Sigmoid colon (tissue), 4 donors: ENCODE results near the gene PRRT1B.

Experiments used
- CTCF ChIP-seq, 4 experiments: fragments of 450-650 bp in 3 of 4; fragments of 200-600 bp in 1 of 4; IDR thresholded peaks; one replicate each; pipeline ENCODE4 v1.5.1; 2016 to 2019; ENCODE audit warnings: antibody characterized with exemption in 4 of 4, mild to moderate bottlenecking in 3 of 4, moderate library complexity in 2 of 4
- EP300 ChIP-seq, 4 donors: sonication (generic); formaldehyde crosslinking; IDR thresholded peaks; one replicate each; pipeline ENCODE4 v1.6.1; 2017; ENCODE audit warnings: antibody characterized with exemption in 4 of 4
- POLR2A ChIP-seq, 2 donors: fragments of 450-650 bp; IDR thresholded peaks; one replicate each; pipeline ENCODE4 v1.6.1; 2016; ENCODE audit warnings: antibody characterized with exemption in 2 of 2, mild to moderate bottlenecking in 2 of 2, moderate library complexity in 2 of 2
- POLR2AphosphoS5 ChIP-seq, 4 donors: sonication (generic); formaldehyde crosslinking; IDR thresholded peaks; one replicate each; pipeline ENCODE4 v1.6.1; 2017; ENCODE audit warnings: antibody characterized with exemption in 4 of 4

- peak in 2 of 4 donors; percentile 21 to 51 for TF ChIP-seq EP300 (IDR thresholded peaks at IDR 0.05)
- no peak for TF ChIP-seq CTCF (IDR thresholded peaks at IDR 0.05)
- no peak for TF ChIP-seq POLR2AphosphoS5 (IDR thresholded peaks at IDR 0.05)
- TF ChIP-seq POLR2A (IDR thresholded peaks at IDR 0.05), result no peak
Observed at GRCh38 chr9:131598121-131598520, 52.8 kb downstream of the PRRT1B start.
